Measurements from ENCODE around the gene MLH3.
"Not testable (repeated sequence)": the region's sequence is repeated elsewhere in the genome, so short reads cannot be mapped to it uniquely, and the experiment has no call there.

MLH3 gene

GRCh38 chr14:75050852-75051555 is at the start of gene MLH3:
Gene MLH3, minus strand, starts transcription at chr14:75051467. Its CDS starts 1,812 bp downstream, at chr14:75049655.
- DNase-seq (ENCODE audit: low read depth), result peak; percentile 55

DNA sequence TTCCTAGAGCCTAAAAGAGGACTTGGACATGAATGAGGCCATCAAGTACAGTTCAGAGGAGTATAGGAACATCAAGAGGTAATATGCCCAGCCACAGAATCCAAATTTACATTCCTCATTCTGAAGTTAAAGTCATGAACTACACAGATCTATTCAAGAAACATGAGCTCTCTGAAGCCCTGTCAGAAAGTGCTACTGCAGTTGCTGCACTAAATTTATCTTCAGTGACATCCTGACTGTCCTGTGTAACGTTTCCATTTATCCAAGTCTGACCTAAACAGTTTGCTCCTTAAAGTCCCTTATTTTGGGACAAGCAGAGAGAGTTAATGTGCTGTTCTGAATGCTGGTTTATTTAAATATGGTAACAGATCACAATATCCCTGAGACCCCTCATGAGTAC is 47.4 kb upstream of the MLH3 start:
- no peak for DNase-seq (ENCODE audit: low read depth)

- DNase-seq (ENCODE audit: low read depth), result no peak
These were observed 46.9 kb upstream of the MLH3 start for GRCh38 chr14:75098212-75098611.

GRCh38 chr14:75096959-75097358 is 45.7 kb upstream of the MLH3 start:
- no peak for DNase-seq (ENCODE audit: low read depth)

GRCh38 chr14:75095690-75096089 is 44.4 kb upstream of the MLH3 start:
- no peak for DNase-seq (ENCODE audit: low read depth)

DNA sequence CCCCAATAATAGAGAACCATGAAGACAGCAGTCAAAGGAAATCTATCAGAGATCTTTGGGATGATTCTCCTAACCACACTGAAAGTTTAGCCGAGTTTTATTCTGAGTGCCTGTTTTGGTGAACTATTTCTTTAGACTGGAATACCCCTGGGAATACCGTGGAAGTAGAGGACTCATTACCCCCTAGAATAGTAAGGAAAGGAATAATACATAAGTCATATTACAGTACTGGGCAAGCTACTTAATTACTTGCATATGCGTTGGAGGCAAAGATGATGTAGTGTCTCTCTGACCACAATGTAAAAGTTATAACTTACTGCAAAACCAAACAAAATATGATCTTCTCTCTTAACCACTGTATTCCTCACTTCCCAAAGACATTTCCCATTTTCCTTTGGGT is 43.6 kb upstream of the MLH3 start:
- no peak for DNase-seq (ENCODE audit: low read depth)

DNA sequence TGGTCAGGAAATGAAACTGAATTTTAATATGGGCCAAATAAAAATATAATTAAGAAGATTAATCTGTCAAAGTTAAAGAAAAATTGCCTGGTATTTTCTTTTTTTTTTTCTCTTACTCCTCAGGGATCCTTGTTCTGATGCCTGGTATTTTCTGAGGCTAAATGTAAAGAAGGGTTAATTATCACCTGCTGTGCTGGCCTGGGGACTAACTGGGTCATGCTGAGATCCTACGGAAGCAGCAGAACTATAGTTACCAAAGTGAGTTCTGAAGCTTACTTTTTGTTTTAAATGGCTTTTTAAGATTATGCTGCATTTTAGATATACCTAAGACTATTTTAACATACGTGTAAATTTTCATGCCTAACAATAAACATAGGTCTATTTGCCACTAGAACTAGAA is 41.4 kb upstream of the MLH3 start:
- no peak for DNase-seq (ENCODE audit: low read depth)

- DNase-seq (ENCODE audit: low read depth), result no peak
These were observed 40.0 kb upstream of the MLH3 start for GRCh38 chr14:75091251-75091650.

DNA sequence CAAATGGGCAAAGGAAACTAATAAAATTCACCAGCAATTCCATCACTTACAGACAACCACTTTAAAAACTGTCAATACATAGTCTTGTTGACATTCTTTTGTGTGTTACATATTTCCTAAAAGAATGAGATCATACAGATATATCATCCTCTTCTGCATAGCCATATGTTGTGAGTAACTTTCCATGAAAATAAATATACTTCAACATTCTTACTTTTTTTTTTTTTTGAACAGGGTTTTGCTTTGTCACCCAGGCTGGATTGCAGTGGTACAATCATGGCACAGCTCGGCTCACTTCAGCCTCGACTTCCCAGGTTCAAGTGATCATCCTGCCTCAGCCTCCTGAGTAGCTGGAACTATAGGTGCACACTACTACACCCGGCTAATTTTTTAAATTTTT is 39.1 kb upstream of the MLH3 start:
- DNase-seq (ENCODE audit: low read depth), result no peak

- no peak for DNase-seq (ENCODE audit: low read depth)
These were observed 37.5 kb upstream of the MLH3 start for GRCh38 chr14:75088566-75089373.

- DNase-seq (ENCODE audit: low read depth), result no peak
These were observed 36.9 kb upstream of the MLH3 start for GRCh38 chr14:75088153-75088552.

GRCh38 chr14:75084513-75084912 is 33.2 kb upstream of the MLH3 start:
- no peak for DNase-seq (ENCODE audit: low read depth)

DNA sequence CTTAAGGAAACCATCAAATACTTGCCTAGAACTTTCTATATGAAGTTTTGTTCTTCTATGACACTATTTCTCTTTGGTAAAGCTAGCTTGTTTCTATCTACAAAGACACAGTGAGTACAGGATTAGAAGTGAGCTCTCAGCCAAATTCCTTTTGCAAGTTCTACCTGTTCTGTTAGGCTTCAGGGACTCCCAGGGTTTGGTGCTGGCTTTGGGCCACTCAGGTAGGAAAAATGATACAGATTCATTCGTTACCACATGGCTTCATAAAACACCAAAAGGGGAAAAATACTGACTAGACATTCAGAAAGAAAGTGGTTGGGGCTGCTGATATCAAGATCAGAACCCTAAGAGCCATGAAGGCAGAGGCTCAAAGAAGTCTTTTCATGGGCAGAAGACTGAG is 32.0 kb upstream of the MLH3 start:
- no peak for DNase-seq (ENCODE audit: low read depth)

GRCh38 chr14:75081660-75082229 is 30.5 kb upstream of the MLH3 start:
- DNase-seq (ENCODE audit: low read depth), result no peak

DNA sequence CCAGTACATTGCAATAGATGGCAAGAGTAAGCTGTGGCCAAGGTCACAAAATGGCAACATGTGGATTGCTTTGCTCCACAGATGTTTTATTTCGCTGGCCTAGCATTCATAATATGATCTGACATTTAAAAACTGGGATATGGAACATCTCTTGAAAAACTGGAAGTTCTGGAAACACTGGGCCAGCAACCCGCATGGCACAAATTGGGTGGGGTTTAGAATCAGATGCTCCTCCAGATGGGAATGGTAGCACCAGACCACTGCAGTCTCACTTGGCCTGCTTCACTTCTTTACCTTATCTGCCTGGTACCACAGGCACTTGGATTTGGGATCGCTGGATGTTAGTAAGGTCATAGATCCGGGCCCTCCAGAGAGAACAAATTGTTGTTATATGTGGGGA is 28.3 kb upstream of the MLH3 start:
- no peak for DNase-seq (ENCODE audit: low read depth)

GRCh38 chr14:75077794-75078193 is 26.5 kb upstream of the MLH3 start:
- no peak for DNase-seq (ENCODE audit: low read depth)

- no peak for DNase-seq (ENCODE audit: low read depth)
These were observed 19.1 kb upstream of the MLH3 start for GRCh38 chr14:75070383-75070782.

GRCh38 chr14:75069811-75070145 is 18.5 kb upstream of the MLH3 start:
- DNase-seq (ENCODE audit: low read depth), result no peak

DNA sequence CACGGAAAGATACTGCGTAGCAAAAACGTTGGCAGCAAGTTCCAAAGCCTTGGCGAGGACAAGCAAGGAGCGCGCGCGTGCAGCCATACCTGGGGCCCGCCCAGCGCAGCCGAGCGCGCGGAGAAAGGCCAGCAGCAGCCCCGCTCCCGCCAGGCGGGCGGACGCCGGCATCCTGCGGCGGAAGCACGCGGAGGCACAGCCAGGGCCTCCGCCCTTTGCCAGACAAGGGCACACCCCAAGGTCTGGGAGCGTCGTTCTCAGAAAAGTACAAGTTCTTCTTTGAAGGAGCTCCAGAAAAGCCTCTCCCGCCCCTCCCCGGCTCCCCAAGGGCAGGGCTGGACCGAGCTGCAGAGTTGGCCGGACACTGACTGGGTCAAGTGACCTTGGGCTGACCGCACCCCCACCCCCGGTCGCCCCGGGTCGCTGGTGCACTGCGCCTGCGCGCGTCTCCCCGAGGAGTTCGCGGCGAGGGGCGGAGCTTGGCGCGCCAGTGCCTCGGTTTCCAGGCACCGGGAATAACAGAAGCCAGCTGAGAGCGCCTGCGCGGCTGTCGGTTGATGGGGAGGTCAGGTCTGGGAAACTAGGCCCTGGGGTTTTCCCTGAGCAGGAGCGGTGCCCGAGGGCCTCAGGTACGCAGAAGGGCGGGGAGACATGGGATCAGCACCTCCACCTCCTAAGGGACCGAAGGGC is 18.0 kb upstream of the MLH3 start, which contains the start of gene ZC2HC1C:
ZC2HC1C (plus strand) TSS at position 521 of the 690 bp plus-strand sequence. CDS start 933 bp downstream, outside the sequence.
- peak; percentile 67 for DNase-seq (ENCODE audit: low read depth)

- DNase-seq (ENCODE audit: low read depth), result no peak
These were observed 17.2 kb upstream of the MLH3 start for GRCh38 chr14:75068294-75069120.

GRCh38 chr14:75067765-75068164 is 16.5 kb upstream of the MLH3 start:
- not testable (repeated sequence) for DNase-seq (ENCODE audit: low read depth)

GRCh38 chr14:75067212-75067611 is 15.9 kb upstream of the MLH3 start:
- DNase-seq (ENCODE audit: low read depth), result no peak
